H1 (cell line): ENCODE results near the gene SYT2. TPM values are rescaled to one million over a fixed set of nuclear protein-coding genes. Genes with fewer than 3 reads are reported as not detected.

Experiments used
- CTCF ChIA-PET: fragments of 300-600 bp; sonication (Branson Sonifier 250); formaldehyde crosslinking; loops from one replicate; lab custom pipeline; 2021; ENCODE audit not compliant: partially characterized antibody; lab: Charles Lee
- POLR2A ChIA-PET: fragments of 300-600 bp; sonication (Branson Sonifier 250); formaldehyde crosslinking; loops from one replicate; lab custom pipeline; 2021; ENCODE audit warnings: inconsistent platforms; ENCODE audit not compliant: partially characterized antibody; lab: Charles Lee
- DNase-seq, 2 experiments: peaks; one replicate each; pipeline versions ENCODE4 v3.0.0 to v3.0.0-alpha.2; 2010 to 2022; ENCODE audit warnings: low spot score in 2 of 2, low read depth in 1 of 2, mixed read lengths in 1 of 2
- FAIRE-seq: peaks from 2 replicates; lab custom pipeline; 2011; peaks lifted over from hg19 to GRCh38; lab: Jason Lieb, UNC
- H2AFZ ChIP-seq: 2 replicates; pipeline ENCODE4 v1.8.1; 2012; ENCODE audit warnings: low read length, inconsistent platforms
- H2AK5ac ChIP-seq: 2 replicates; pipeline ENCODE4 v1.6.1; 2013; ENCODE audit warnings: low read depth, low read length
- H2BK120ac ChIP-seq: replicated peaks from 2 replicates; pipeline ENCODE3; 2013; ENCODE audit warnings: low read depth, low read length, inconsistent platforms
- H2BK12ac ChIP-seq: 2 replicates; pipeline ENCODE4 v1.6.1; 2013; ENCODE audit warnings: low read depth, low read length
- H2BK15ac ChIP-seq: 2 replicates; pipeline ENCODE4 v1.6.1; 2013; ENCODE audit warnings: low read length
- H2BK20ac ChIP-seq: 2 replicates; pipeline ENCODE4 v1.6.1; 2013; ENCODE audit warnings: low read length
- H2BK5ac ChIP-seq: 2 replicates; pipeline ENCODE4 v1.6.1; 2013; ENCODE audit warnings: low read depth, low read length
- H3K14ac ChIP-seq: 2 replicates; pipeline ENCODE4 v1.6.1; 2013; ENCODE audit warnings: inconsistent platforms; ENCODE audit not compliant: insufficient read length
- H3K18ac ChIP-seq: 2 replicates; pipeline ENCODE4 v1.6.1; 2013; ENCODE audit warnings: low read length; ENCODE audit errors: extremely low read depth
- H3K23ac ChIP-seq: 2 replicates; pipeline ENCODE4 v1.6.1; 2013; ENCODE audit warnings: inconsistent platforms; ENCODE audit not compliant: insufficient read length
- H3K23me2 ChIP-seq: 2 replicates; pipeline ENCODE4 v1.6.1; 2013; ENCODE audit warnings: low read depth, low read length
- H3K27ac ChIP-seq: 2 replicates; pipeline ENCODE4 v1.6.1; 2011; ENCODE audit warnings: low read depth, low read length, inconsistent platforms
- H3K27me3 ChIP-seq, 4 experiments: replicated peaks in 1 of 4; 1 replicate in 1 of 4; 2 replicates in 3 of 4; pipeline versions ENCODE4 v1.6.1 to v1.8.1; 2011 to 2013; ENCODE audit warnings: low read length in 3 of 4, mild to moderate bottlenecking in 3 of 4, inconsistent platforms in 2 of 4, mixed read lengths in 2 of 4, moderate library complexity in 1 of 4; ENCODE audit not compliant: control insufficient read depth in 3 of 4, insufficient read depth in 3 of 4; ENCODE audit errors: extremely low read depth in 1 of 4
- H3K36me3 ChIP-seq, 4 experiments: 2 replicates each; pipeline versions ENCODE4 v1.6.1 to v1.8.1; 2011 to 2013; ENCODE audit warnings: mild to moderate bottlenecking in 4 of 4, low read length in 3 of 4, moderate library complexity in 2 of 4, control low read depth in 1 of 4, inconsistent platforms in 1 of 4; ENCODE audit not compliant: insufficient read depth in 4 of 4, control insufficient read depth in 2 of 4
- H3K4ac ChIP-seq: replicated peaks from 2 replicates; pipeline ENCODE3; 2013; ENCODE audit warnings: low read length, low read depth, mixed read lengths, inconsistent platforms; ENCODE audit not compliant: insufficient read length
- H3K4me1 ChIP-seq, 4 experiments: replicated peaks in 1 of 4; 1 replicate in 1 of 4; 2 replicates in 3 of 4; pipeline versions ENCODE4 v1.6.1 to v1.8.1; 2011 to 2013; ENCODE audit warnings: low read length in 3 of 4, inconsistent platforms in 2 of 4, mixed read lengths in 1 of 4; ENCODE audit not compliant: insufficient read depth in 4 of 4, control insufficient read depth in 3 of 4
- H3K4me2 ChIP-seq, 2 experiments: 2 replicates each; pipeline versions ENCODE4 v1.6.1 to v1.8.1; 2011 to 2013; ENCODE audit warnings: low read depth in 2 of 2, low read length in 2 of 2, control low read depth in 1 of 2, inconsistent platforms in 1 of 2, mild to moderate bottlenecking in 1 of 2; ENCODE audit not compliant: insufficient read depth in 1 of 2
- H3K4me3 ChIP-seq, 4 experiments: fragments of 200-600, 300-600 bp in 1 of 4; sonication (generic), shearing (Covaris generic), sonication (Bioruptor Twin) in 1 of 4; 2 replicates each; pipeline versions ENCODE4 v1.5.1 to v1.8.1; 2011 to 2016; ENCODE audit warnings: low read length in 4 of 4, low read depth in 3 of 4, control low read depth in 2 of 4, inconsistent platforms in 2 of 4, mild to moderate bottlenecking in 2 of 4, mixed read lengths in 1 of 4, moderate library complexity in 1 of 4; ENCODE audit not compliant: insufficient read depth in 2 of 4; ENCODE audit errors: extremely low read depth in 1 of 4
- H3K56ac ChIP-seq: replicated peaks from 2 replicates; pipeline ENCODE3; 2013; ENCODE audit warnings: low read depth, mild to moderate bottlenecking, mixed read lengths, low read length, inconsistent platforms; ENCODE audit not compliant: insufficient read length
- H3K79me1 ChIP-seq: 2 replicates; pipeline ENCODE4 v1.6.1; 2013; ENCODE audit warnings: low read depth, low read length, control low read depth
- H3K79me2 ChIP-seq, 2 experiments: 2 replicates each; pipeline versions ENCODE4 v1.6.1 to v1.8.1; 2012 to 2013; ENCODE audit warnings: low read length in 2 of 2, mild to moderate bottlenecking in 2 of 2, inconsistent platforms in 1 of 2; ENCODE audit not compliant: insufficient read depth in 2 of 2, control insufficient read depth in 1 of 2
- H3K9ac ChIP-seq, 4 experiments: replicated peaks in 1 of 4; 1 replicate in 1 of 4; 2 replicates in 3 of 4; pipeline versions ENCODE4 v1.6.1 to v1.8.1; 2011 to 2013; ENCODE audit warnings: low read depth in 3 of 4, low read length in 3 of 4, control low read depth in 2 of 4, mild to moderate bottlenecking in 2 of 4, moderate library complexity in 2 of 4, inconsistent platforms in 1 of 4; ENCODE audit errors: extremely low read depth in 1 of 4
- H3K9me3 ChIP-seq, 2 experiments: 2 replicates each; pipeline versions ENCODE4 v1.6.1 to v1.8.1; 2012 to 2013; ENCODE audit warnings: mild to moderate bottlenecking in 2 of 2, moderate library complexity in 2 of 2, control low read depth in 1 of 2, inconsistent platforms in 1 of 2, low read depth in 1 of 2, low read length in 1 of 2, mixed read lengths in 1 of 2; ENCODE audit not compliant: insufficient read depth in 2 of 2
- H4K20me1 ChIP-seq, 2 experiments: replicated peaks in 1 of 2; 2 replicates each; pipeline versions ENCODE3 to v1.8.1; 2011 to 2013; ENCODE audit warnings: inconsistent platforms in 2 of 2, low read length in 2 of 2, mild to moderate bottlenecking in 1 of 2; ENCODE audit not compliant: insufficient read depth in 2 of 2, control insufficient read depth in 1 of 2
- H4K5ac ChIP-seq: 2 replicates; pipeline ENCODE4 v1.6.1; 2013; ENCODE audit warnings: low read length, low read depth, mixed read lengths, inconsistent platforms; ENCODE audit not compliant: insufficient read length
- H4K8ac ChIP-seq: 2 replicates; pipeline ENCODE4 v1.8.0; 2013; ENCODE audit warnings: mild to moderate bottlenecking, moderate library complexity, low read length, inconsistent platforms; ENCODE audit not compliant: insufficient read depth; ENCODE audit errors: extremely low read depth
- H4K91ac ChIP-seq: replicated peaks from 2 replicates; pipeline ENCODE3; 2013; ENCODE audit warnings: low read length, mixed read lengths, inconsistent platforms; ENCODE audit not compliant: insufficient read length
- CHD1 ChIP-seq: IDR thresholded peaks from 2 replicates; pipeline ENCODE4 v1.6.1; 2012; ENCODE audit warnings: low read depth, low read length, improper control_type of control experiment
- EZH2 ChIP-seq: fragments of 200-600 bp; sonication (generic); IDR thresholded peaks from 2 replicates; pipeline ENCODE4 v1.7.1; 2012; ENCODE audit warnings: low read depth, mild to moderate bottlenecking, moderate library complexity, low read length, inconsistent platforms; ENCODE audit not compliant: severe bottlenecking
- HDAC2 ChIP-seq, 2 experiments: fragments of 300-600 bp in 1 of 2; sonication (generic) in 1 of 2; IDR thresholded peaks; 2 replicates each; pipeline ENCODE4 v1.6.1; 2011 to 2012; ENCODE audit warnings: low read depth in 2 of 2, low read length in 2 of 2, mild to moderate bottlenecking in 2 of 2, moderate library complexity in 2 of 2, borderline replicate concordance in 1 of 2, inconsistent platforms in 1 of 2
- HDAC6 ChIP-seq: IDR thresholded peaks from one replicate; pipeline ENCODE4 v1.7.1; 2012; ENCODE audit warnings: low read depth, mild to moderate bottlenecking, inconsistent platforms, low read length, moderate library complexity
- JUND ChIP-seq: IDR thresholded peaks from 2 replicates; pipeline ENCODE4 v1.6.1; 2011; ENCODE audit warnings: mild to moderate bottlenecking, improper control_type of control experiment, low read length
- NANOG ChIP-seq: IDR thresholded peaks from 2 replicates; pipeline ENCODE4 v1.6.1; 2011; ENCODE audit warnings: low read length, low read depth, mild to moderate bottlenecking, inconsistent platforms; ENCODE audit not compliant: insufficient read depth, poor library complexity, severe bottlenecking
- POLR2A ChIP-seq, 2 experiments: IDR thresholded peaks; 1 replicate in 1 of 2; 2 replicates in 1 of 2; pipeline ENCODE4 v1.6.1; 2011; ENCODE audit warnings: low read depth in 2 of 2, low read length in 2 of 2, mild to moderate bottlenecking in 2 of 2; ENCODE audit errors: control extremely low read depth in 1 of 2
- POLR2AphosphoS5 ChIP-seq: IDR thresholded peaks from 2 replicates; pipeline ENCODE4 v1.6.1; 2011; ENCODE audit warnings: low read depth, low read length
- RAD21 ChIP-seq, 2 experiments: IDR thresholded peaks in 1 of 2; conservative IDR thresholded peaks in 1 of 2; 2 replicates each; pipeline ENCODE4 v1.6.1; 2011; ENCODE audit warnings: low read depth in 2 of 2, low read length in 2 of 2, improper control_type of control experiment in 1 of 2, inconsistent platforms in 1 of 2, mild to moderate bottlenecking in 1 of 2, moderate library complexity in 1 of 2
- RNF2 ChIP-seq: fragments of 200-900, 300-1000 bp; sonication (generic); IDR thresholded peaks from 2 replicates; pipeline ENCODE4 v1.7.1; 2016; ENCODE audit warnings: borderline replicate concordance, low read depth, mild to moderate bottlenecking, antibody characterized with exemption, low read length; ENCODE audit not compliant: poor library complexity, severe bottlenecking; ENCODE audit errors: missing control alignments
- SIX5 ChIP-seq: IDR thresholded peaks from 2 replicates; pipeline ENCODE4 v1.6.1; 2011; ENCODE audit warnings: mild to moderate bottlenecking, low read depth, low read length
- SP2 ChIP-seq: IDR thresholded peaks from 2 replicates; pipeline ENCODE4 v1.6.1; 2012; ENCODE audit warnings: mild to moderate bottlenecking, low read length, inconsistent platforms
- SP4 ChIP-seq: IDR thresholded peaks from 2 replicates; pipeline ENCODE4 v1.6.1; 2012; ENCODE audit warnings: low read length, inconsistent platforms
- TEAD4 ChIP-seq: IDR thresholded peaks from 2 replicates; pipeline ENCODE4 v1.6.1; 2012; ENCODE audit warnings: low read depth, low read length, inconsistent platforms, mixed read lengths
- WGBS, 2 experiments: shearing (Covaris generic) in 1 of 2; methylation state at CpG; one replicate each; pipeline versions ENCODE4 v1.1.6 to v1.1.7; 2013 to 2015; ENCODE audit warnings: low lambda C conversion rate in 2 of 2, mixed read lengths in 2 of 2, inconsistent platforms in 1 of 2, low coverage in 1 of 2, missing lambda C conversion rate in 1 of 2; ENCODE audit not compliant: insufficient replicate concordance in 2 of 2, insufficient coverage in 1 of 2, insufficient read length in 1 of 2; ENCODE audit errors: extremely low coverage in 1 of 2, missing lambda C conversion rate in 1 of 2; 5-methylcytosine and 5-hydroxymethylcytosine counted together
- polyA plus RNA-seq, 7 experiments: library from polyadenylated mRNA; depleted of rRNA in 3 of 7; stranded (reverse) in 5 of 7; unstranded in 2 of 7; fragments of >200 nt in 5 of 7; fragments of 200-250 nt in 2 of 7; gene quantifications; 1 replicate in 5 of 7; 2 replicates in 1 of 7; 4 replicates in 1 of 7; pipeline versions ENCODE4 v1.2.1 to v1.2.3, GENCODE V29; 2011 to 2013; ENCODE audit warnings: missing spikeins in 2 of 7, mixed read lengths in 2 of 7
- total RNA-seq: library from RNA; stranded (reverse); fragmentation: NEBNext Ultra II Directional; extraction: Animal tissue kit (Norgen Biotek cat#: 25700); gene quantifications from 2 replicates; pipeline ENCODE4 v1.2.1, GENCODE V29; 2021

SYT2 gene
- total and polyA plus RNA-seq, 2 of the 8 experiments (the other 6 are each of a cell fraction or from before 2014, with no cell fraction given), result 2.8 to 11.0 TPM

GRCh38 chr1:202590126-202590525 is 120.1 kb downstream of the SYT2 start:
- no peak overlapping the region for H3K18ac ChIP-seq
- 94% methylated on average over 4 of the region's 4 CpGs; no CpG with 5 or more reads in 1 of the 2 experiments for WGBS, 2 experiments
- no peak overlapping the region for H3K4me3 ChIP-seq
- H3K27me3 ChIP-seq, result no peaks in the 10 kb centered on the region; a peak in 1 of 7 replicates
- H3K23ac ChIP-seq, result no peak overlapping the region
- ChIA-PET CTCF (interaction anchor here (0.6 to 4.7 kb wide), 10 partner anchors 11 to 433 kb away, joined by 3 to 24 read pairs (median 5); no protein-coding TSS in a partner anchor), POLR2A (interaction anchor here (1.1 kb wide), 1 partner anchor 17 kb away, joined by 3 read pairs; no protein-coding TSS in a partner anchor)
- H2BK20ac ChIP-seq, result no peak overlapping the region
- TF ChIP-seq HDAC2 (IDR thresholded peaks at IDR 0.05; ENCODE audit: borderline replicate concordance in 1 of 2, low read depth in 2 of 2, low read length in 2 of 2), result no peak
- no peak for TF ChIP-seq HDAC6
- no peak for TF ChIP-seq SP2
- TF ChIP-seq TEAD4, result no peak
- TF ChIP-seq RAD21 (IDR thresholded peaks at IDR 0.05 in 1 of 2, conservative IDR thresholded peaks at IDR 0.05 in 1 of 2; ENCODE audit: low read depth in 2 of 2, low read length in 2 of 2), result no peak
- TF ChIP-seq RNF2, result no peak
- no peak for TF ChIP-seq EZH2
- TF ChIP-seq NANOG, result no peak
- TF ChIP-seq CHD1, result no peak
- TF ChIP-seq POLR2A (IDR thresholded peaks at IDR 0.05; ENCODE audit: control extremely low read depth in 1 of 2, low read depth in 2 of 2, low read length in 2 of 2), result no peak
- no peak for TF ChIP-seq SIX5
- TF ChIP-seq JUND, result no peak
- TF ChIP-seq SP4, result no peak
- TF ChIP-seq POLR2AphosphoS5, result no peak
- H3K79me1 ChIP-seq, result no peaks in the 10 kb centered on the region
- no peaks in the 10 kb centered on the region for H3K9me3 ChIP-seq
- H3K23me2 ChIP-seq, result no peaks in the 10 kb centered on the region
- no peak overlapping the region for H3K56ac ChIP-seq
- H3K79me2 ChIP-seq, result no peaks in the 10 kb centered on the region
- H2AK5ac ChIP-seq, result no peak overlapping the region
- no peaks in the 10 kb centered on the region for H3K36me3 ChIP-seq
- H2BK120ac ChIP-seq, result no peak overlapping the region
- H4K91ac ChIP-seq, result no peak overlapping the region
- H3K9ac ChIP-seq, result no peak overlapping the region
- no peak overlapping the region for H3K14ac ChIP-seq
- no peak overlapping the region for H2AFZ ChIP-seq
- H3K27ac ChIP-seq, result no peak overlapping the region
- H4K5ac ChIP-seq, result no peak overlapping the region
- no peak overlapping the region for H4K8ac ChIP-seq
- H3K4me2 ChIP-seq, result no peak overlapping the region
- DNase-seq (no peak), FAIRE-seq (no peak)
- no peak overlapping the region for H2BK15ac ChIP-seq
- no peaks in the 10 kb centered on the region for H3K4me1 ChIP-seq
- no peak overlapping the region for H2BK5ac ChIP-seq
- H2BK12ac ChIP-seq, result no peak overlapping the region
- H4K20me1 ChIP-seq, result no peaks in the 10 kb centered on the region
- no peak overlapping the region for H3K4ac ChIP-seq
